Lung (tissue), 12 donors: Measurements from ENCODE around the gene IGF2R. TPM values are rescaled to one million over a fixed set of nuclear protein-coding genes. Genes with fewer than 3 reads are reported as not detected.

Experiments
- ATAC-seq: fragments of 200-7000 bp; cut with Tn5 transposase; one replicate; pipeline ENCODE4 v1.9.1; 2020; ENCODE audit warnings: moderate number of reproducible peaks; ENCODE audit not compliant: insufficient read depth, low FRiP score
- DNase-seq, 3 donors: peaks; one replicate each; pipeline ENCODE4 v3.0.0-alpha.2; 2013 to 2017
- H3K27ac ChIP-seq, 2 donors: one replicate each; pipeline ENCODE4 v1.5.1; 2013; ENCODE audit warnings: mild to moderate bottlenecking in 2 of 2, moderate library complexity in 2 of 2, control low read depth in 1 of 2, inconsistent platforms in 1 of 2, low read depth in 1 of 2, low read length in 1 of 2
- H3K27me3 ChIP-seq, 3 donors: one replicate each; pipeline ENCODE4 v1.5.1; 2013; ENCODE audit warnings: low read length in 2 of 3; ENCODE audit not compliant: control insufficient read depth in 3 of 3, insufficient read depth in 3 of 3
- H3K36me3 ChIP-seq, 4 donors: one replicate each; pipeline ENCODE4 v1.5.1; 2013; ENCODE audit warnings: low read length in 4 of 4, mild to moderate bottlenecking in 1 of 4, moderate library complexity in 1 of 4; ENCODE audit not compliant: control insufficient read depth in 4 of 4, insufficient read depth in 4 of 4
- H3K4me1 ChIP-seq, 5 donors: one replicate each; pipeline ENCODE4 v1.5.1; 2013; ENCODE audit warnings: low read length in 5 of 5, mild to moderate bottlenecking in 2 of 5, moderate library complexity in 1 of 5; ENCODE audit not compliant: control insufficient read depth in 5 of 5, insufficient read depth in 5 of 5
- H3K4me3 ChIP-seq: one replicate; pipeline ENCODE4 v1.5.1; 2013; ENCODE audit warnings: mild to moderate bottlenecking, control low read depth, moderate library complexity
- H3K9ac ChIP-seq, 2 donors: one replicate each; pipeline ENCODE4 v1.5.1; 2013; ENCODE audit warnings: low read length in 2 of 2, control low read depth in 1 of 2; ENCODE audit not compliant: insufficient read depth in 1 of 2
- H3K9me3 ChIP-seq, 4 donors: one replicate each; pipeline ENCODE4 v1.5.1; 2013; ENCODE audit warnings: low read length in 3 of 4, mild to moderate bottlenecking in 1 of 4, moderate library complexity in 1 of 4; ENCODE audit not compliant: control insufficient read depth in 4 of 4, insufficient read depth in 3 of 4
- CTCF ChIP-seq: IDR thresholded peaks from 2 replicates; pipeline ENCODE4 v1.5.1; 2012; ENCODE audit warnings: mild to moderate bottlenecking; ENCODE audit errors: control extremely low read depth, extremely low read depth
- WGBS, 2 donors: extraction: QIAGEN DNeasy Blood & Tissue Kit; methylation state at CpG; one replicate each; pipeline ENCODE4 v1.1.7; 2013; 5-methylcytosine and 5-hydroxymethylcytosine counted together
- polyA plus RNA-seq, 2 donors: library from polyadenylated mRNA; stranded (reverse); fragments of 200-250 nt; gene quantifications; one replicate each; pipeline ENCODE4 v1.2.1, GENCODE V29; 2013
- total RNA-seq, 2 donors: library from RNA; depleted of rRNA in 1 of 2; stranded (reverse); fragments of >200 nt in 1 of 2; gene quantifications; one replicate each; pipeline ENCODE4 v1.2.1, GENCODE V29; 2014 to 2021
- donor health status: control.
- donor health status: control.
- donor health status: Bipolar disorder and iron deficiency.
- donor health status: healthy.
- donor health status: DM: yes; HTN: yes; CAD: no.

Gene IGF2R
- total and polyA plus RNA-seq, 4 donors = 30.0 to 125 (median 92.6) TPM

- Histone ChIP-seq H3K4me1 (peaks cover 0 to 25% (median 6%) of the 10 kb centered on the region in 5 donors), H3K27ac (peak overlapping the region in 1 of 2 donors; percentile 13), H3K27me3 (no peaks in the 10 kb centered on the region), H3K9me3 (peaks cover 0 to 3% (median 0%) of the 10 kb centered on the region in 4 donors), H3K36me3 (peaks cover 0 to 9% (median under 1%) of the 10 kb centered on the region in 4 donors), H3K4me3 (no peak overlapping the region), H3K9ac (no peak overlapping the region)
- ATAC-seq (no peak), DNase-seq (no peak)
- whole genome bisulfite sequencing, 2 donors = 80 to 85% methylated on average over 8 of the region's 8 CpGs
- no peak for TF ChIP-seq CTCF
These were observed 35.1 kb downstream of the IGF2R start for GRCh38 chr6:160004018-160004417.

GRCh38 chr6:160004419-160005175, 35.7 kb downstream of the IGF2R start:
- peak; percentile 49 for ATAC-seq
- H3K27ac ChIP-seq = peak overlapping the region in 1 of 2 donors; percentile 37
- H3K9ac ChIP-seq = no peak overlapping the region
- 87 to 94% methylated on average over 21 of the region's 21 CpGs for WGBS, 2 donors
- H3K36me3 ChIP-seq = peaks cover 0 to 6% (median 0%) of the 10 kb centered on the region in 4 donors
- H3K4me3 ChIP-seq = no peak overlapping the region
- H3K27me3 ChIP-seq = no peaks in the 10 kb centered on the region
- H3K4me1 ChIP-seq = peaks cover 0 to 23% (median 6%) of the 10 kb centered on the region in 5 donors
- TF ChIP-seq CTCF = no peak
- H3K9me3 ChIP-seq = peaks cover 0 to 3% (median 0%) of the 10 kb centered on the region in 4 donors
- no peak for DNase-seq

- Histone ChIP-seq H3K4me1 (peaks cover 0 to 25% (median 6%) of the 10 kb centered on the region in 5 donors), H3K9ac (no peak overlapping the region), H3K9me3 (peaks cover 0 to 3% (median 0%) of the 10 kb centered on the region in 4 donors), H3K27ac (no peak overlapping the region), H3K4me3 (no peak overlapping the region), H3K36me3 (peaks cover 0 to 7% (median 0%) of the 10 kb centered on the region in 4 donors), H3K27me3 (no peaks in the 10 kb centered on the region)
- no peak for DNase-seq
- TF ChIP-seq CTCF = no peak
- 87 to 88% methylated on average over 24 to 31 of the region's 31 CpGs for WGBS, 2 donors
- ATAC-seq = no peak
These were observed 36.3 kb downstream of the IGF2R start for GRCh38 chr6:160005211-160005610.
